GM12873 (cell line): ENCODE data around the gene SMPDL3B.

Experiments used
- TF ChIP-seq, protein P1 (sequence below): IDR thresholded peaks from 2 replicates; pipeline ENCODE4 v1.5.1; 2012; ENCODE audit warnings: low read depth, mild to moderate bottlenecking, moderate library complexity, low read length, control low read depth; ENCODE audit not compliant: insufficient read depth; ENCODE audit errors: missing control alignments

SMPDL3B gene

GRCh38 chr1:27955076-27955475 is 20.3 kb downstream of the SMPDL3B start:
- TF ChIP-seq, protein P1, sequence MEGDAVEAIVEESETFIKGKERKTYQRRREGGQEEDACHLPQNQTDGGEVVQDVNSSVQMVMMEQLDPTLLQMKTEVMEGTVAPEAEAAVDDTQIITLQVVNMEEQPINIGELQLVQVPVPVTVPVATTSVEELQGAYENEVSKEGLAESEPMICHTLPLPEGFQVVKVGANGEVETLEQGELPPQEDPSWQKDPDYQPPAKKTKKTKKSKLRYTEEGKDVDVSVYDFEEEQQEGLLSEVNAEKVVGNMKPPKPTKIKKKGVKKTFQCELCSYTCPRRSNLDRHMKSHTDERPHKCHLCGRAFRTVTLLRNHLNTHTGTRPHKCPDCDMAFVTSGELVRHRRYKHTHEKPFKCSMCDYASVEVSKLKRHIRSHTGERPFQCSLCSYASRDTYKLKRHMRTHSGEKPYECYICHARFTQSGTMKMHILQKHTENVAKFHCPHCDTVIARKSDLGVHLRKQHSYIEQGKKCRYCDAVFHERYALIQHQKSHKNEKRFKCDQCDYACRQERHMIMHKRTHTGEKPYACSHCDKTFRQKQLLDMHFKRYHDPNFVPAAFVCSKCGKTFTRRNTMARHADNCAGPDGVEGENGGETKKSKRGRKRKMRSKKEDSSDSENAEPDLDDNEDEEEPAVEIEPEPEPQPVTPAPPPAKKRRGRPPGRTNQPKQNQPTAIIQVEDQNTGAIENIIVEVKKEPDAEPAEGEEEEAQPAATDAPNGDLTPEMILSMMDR, result no peak

- TF ChIP-seq, protein P1, result no peak
Measured at GRCh38 chr1:27956761-27957160, 22.0 kb downstream of the SMPDL3B start.

DNA sequence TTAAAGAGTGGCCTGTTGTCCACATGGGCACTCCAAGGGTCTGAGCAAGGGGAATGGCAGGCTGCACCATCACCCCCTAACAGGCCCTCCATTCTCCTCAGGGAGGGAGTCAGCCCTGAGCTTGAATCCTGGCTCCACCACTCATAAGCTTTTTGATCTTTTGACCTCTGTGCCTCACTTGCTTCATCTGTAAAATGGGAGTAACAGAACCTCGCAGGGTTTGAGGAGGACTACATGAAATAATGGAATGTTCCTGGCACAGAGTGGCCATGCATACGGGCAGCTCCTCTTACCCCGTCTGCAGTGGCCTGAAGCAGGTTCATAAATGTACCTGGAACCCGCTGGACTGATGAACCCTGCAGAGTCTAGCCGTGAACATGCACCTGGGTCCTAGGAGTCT is 22.9 kb downstream of the SMPDL3B start:
- TF ChIP-seq, protein P1, result no peak

DNA sequence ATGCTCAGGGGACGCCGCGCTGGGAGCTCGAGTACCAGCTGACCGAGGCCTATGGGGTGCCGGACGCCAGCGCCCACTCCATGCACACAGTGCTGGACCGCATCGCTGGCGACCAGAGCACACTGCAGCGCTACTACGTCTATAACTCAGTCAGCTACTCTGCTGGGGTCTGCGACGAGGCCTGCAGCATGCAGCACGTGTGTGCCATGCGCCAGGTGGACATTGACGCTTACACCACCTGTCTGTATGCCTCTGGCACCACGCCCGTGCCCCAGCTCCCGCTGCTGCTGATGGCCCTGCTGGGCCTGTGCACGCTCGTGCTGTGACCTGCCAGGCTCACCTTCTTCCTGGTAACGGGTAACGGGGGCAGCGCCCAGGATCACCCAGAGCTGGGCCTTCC is 23.7 kb downstream of the SMPDL3B start:
- TF ChIP-seq, protein P1, result no peak

GRCh38 chr1:27959792-27960603 is 25.2 kb downstream of the SMPDL3B start, which contains the start of gene XKR8:
TSS of gene XKR8 (plus strand) at chr1:27959973. CDS start at chr1:27960070, 97 bp downstream.
- TF ChIP-seq, protein P1, result peak; percentile 48

DNA sequence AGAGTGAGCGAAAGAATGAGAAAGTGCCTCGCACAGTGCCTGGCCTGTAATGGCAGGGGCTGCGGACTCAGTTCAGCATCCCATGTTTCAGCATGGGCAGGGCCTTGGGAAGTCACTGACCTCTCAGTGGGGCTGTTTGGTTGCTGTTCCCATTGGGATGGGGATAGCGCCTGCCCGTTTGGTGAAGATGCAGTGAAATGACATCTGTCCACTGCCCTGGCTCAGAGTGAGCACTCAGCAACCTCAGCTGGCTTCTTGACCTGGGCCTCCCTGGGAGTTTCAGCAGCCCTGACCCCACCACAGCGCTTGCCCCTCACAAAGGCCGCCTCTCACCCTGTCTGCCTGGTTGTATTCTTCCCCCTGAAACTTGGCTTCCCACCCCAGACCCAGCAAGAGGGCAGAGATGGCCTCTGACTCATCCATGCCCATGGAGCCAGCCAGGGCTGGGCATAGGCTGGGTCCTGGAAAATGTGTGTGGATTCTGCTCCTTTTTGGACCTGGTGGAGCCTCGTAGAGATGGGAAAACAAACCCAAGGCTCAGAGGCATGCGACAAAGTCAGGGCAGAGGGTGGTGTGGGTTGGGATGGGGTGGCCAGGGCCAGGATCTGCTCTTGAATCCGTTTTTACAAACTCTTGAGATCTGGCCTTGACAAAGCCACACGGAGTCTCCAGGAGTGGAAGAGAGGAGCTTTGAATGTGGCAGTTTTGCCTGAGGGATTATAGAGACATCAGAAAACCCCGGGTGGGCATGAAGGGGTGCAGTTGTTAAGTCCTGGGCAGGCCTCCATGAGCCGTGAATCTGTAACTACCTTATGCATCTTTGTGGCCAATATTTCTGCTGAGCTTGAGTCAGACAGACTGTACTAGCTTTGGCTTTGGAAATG is 26.2 kb downstream of the SMPDL3B start:
- TF ChIP-seq, protein P1, result no peak

- TF ChIP-seq, protein P1, result no peak
Measured at GRCh38 chr1:27961646-27962221, 26.9 kb downstream of the SMPDL3B start.
